Vagina (tissue), 2 donors: ENCODE measurements around the gene DLG2. TPM values are rescaled to one million over a fixed set of nuclear protein-coding genes. Genes with fewer than 3 reads are reported as not detected.

Source experiments
- DNase-seq, 2 donors: peaks; one replicate each; pipeline ENCODE4 v3.0.0-alpha.2; 2017; ENCODE audit errors: extremely low spot score in 2 of 2
- H3K27ac ChIP-seq: fragments of 200-600 bp; sonication (generic); one replicate; pipeline ENCODE4 v1.5.1; 2019
- H3K27me3 ChIP-seq: fragments of 200-600 bp; sonication (generic); one replicate; pipeline ENCODE4 v1.5.1; 2019
- H3K36me3 ChIP-seq, 2 donors: fragments of 200-600 bp; sonication (generic); one replicate each; pipeline ENCODE4 v1.5.1; 2017 to 2019
- H3K4me1 ChIP-seq: fragments of 200-600 bp; sonication (generic); one replicate; pipeline ENCODE4 v1.5.1; 2019
- H3K4me3 ChIP-seq, 2 donors: fragments of 200-600 bp; sonication (generic); 1 replicate in 1 of 2; 2 replicates in 1 of 2; pipeline ENCODE4 v1.5.1; 2016 to 2019
- H3K9me3 ChIP-seq: fragments of 200-600 bp; sonication (generic); one replicate; pipeline ENCODE4 v1.5.1; 2019
- POLR2A ChIP-seq, 2 donors: fragments of 450-650 bp; IDR thresholded peaks; one replicate each; pipeline ENCODE4 v1.6.1; 2017; ENCODE audit warnings: antibody characterized with exemption in 2 of 2, mild to moderate bottlenecking in 2 of 2, moderate library complexity in 2 of 2
- POLR2AphosphoS5 ChIP-seq, 2 donors: sonication (generic); formaldehyde crosslinking; IDR thresholded peaks; one replicate each; pipeline ENCODE4 v1.9.0; 2017; ENCODE audit warnings: antibody characterized with exemption in 2 of 2, mild to moderate bottlenecking in 2 of 2, low read depth in 1 of 2; ENCODE audit not compliant: insufficient read depth in 1 of 2
- intact Hi-C: fragments of 100-400 bp; cut with DNase I; formaldehyde crosslinking; loops from one replicate; pipeline ENCODE4 v1.15.1; 2023
- total RNA-seq: library from RNA; depleted of rRNA; stranded (reverse); fragments of >200 nt; gene quantifications from one replicate; pipeline ENCODE4 v1.2.3, GENCODE V29; 2016
- TF ChIP-seq, protein P1 (sequence below), 3 experiments: fragments of 450-650 bp in 2 of 3; fragments of 200-600 bp in 1 of 3; sonication (generic) in 1 of 3; IDR thresholded peaks; one replicate each; pipeline ENCODE4 v1.5.1; 2017 to 2019; ENCODE audit warnings: antibody characterized with exemption in 3 of 3, mild to moderate bottlenecking in 2 of 3, moderate library complexity in 2 of 3

The DLG2 gene
- total RNA-seq, 1 donor from 2014 or later = 10.1 TPM

DNA sequence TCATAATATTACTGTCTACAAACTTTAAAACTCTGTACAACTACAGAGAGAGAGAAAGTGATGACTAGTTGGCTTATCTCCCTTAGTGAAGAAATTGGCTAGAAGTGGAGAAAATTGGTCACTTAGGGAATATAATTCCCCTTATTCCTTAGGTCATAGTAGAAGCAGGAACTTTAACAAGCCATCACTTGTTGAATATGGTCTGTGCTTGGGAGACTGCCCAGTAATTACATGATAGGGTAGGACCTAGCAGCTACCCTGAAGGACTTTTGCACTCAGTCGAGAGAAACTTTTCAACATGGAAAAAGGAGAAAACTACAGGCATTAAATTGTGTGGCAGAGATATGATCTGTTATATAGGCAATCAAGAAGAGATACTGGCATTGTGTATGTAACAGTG lies 1764.5 kb downstream of the DLG2 start:
- TF ChIP-seq POLR2AphosphoS5 (IDR thresholded peaks at IDR 0.05; ENCODE audit: insufficient read depth in 1 of 2, low read depth in 1 of 2) (no peak), POLR2A (IDR thresholded peaks at IDR 0.05) (no peak)
- TF ChIP-seq, protein P1, sequence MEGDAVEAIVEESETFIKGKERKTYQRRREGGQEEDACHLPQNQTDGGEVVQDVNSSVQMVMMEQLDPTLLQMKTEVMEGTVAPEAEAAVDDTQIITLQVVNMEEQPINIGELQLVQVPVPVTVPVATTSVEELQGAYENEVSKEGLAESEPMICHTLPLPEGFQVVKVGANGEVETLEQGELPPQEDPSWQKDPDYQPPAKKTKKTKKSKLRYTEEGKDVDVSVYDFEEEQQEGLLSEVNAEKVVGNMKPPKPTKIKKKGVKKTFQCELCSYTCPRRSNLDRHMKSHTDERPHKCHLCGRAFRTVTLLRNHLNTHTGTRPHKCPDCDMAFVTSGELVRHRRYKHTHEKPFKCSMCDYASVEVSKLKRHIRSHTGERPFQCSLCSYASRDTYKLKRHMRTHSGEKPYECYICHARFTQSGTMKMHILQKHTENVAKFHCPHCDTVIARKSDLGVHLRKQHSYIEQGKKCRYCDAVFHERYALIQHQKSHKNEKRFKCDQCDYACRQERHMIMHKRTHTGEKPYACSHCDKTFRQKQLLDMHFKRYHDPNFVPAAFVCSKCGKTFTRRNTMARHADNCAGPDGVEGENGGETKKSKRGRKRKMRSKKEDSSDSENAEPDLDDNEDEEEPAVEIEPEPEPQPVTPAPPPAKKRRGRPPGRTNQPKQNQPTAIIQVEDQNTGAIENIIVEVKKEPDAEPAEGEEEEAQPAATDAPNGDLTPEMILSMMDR (IDR thresholded peaks at IDR 0.05) = no peak
- no peak overlapping the region for H3K27ac ChIP-seq
- intact Hi-C loops = no loop called here
- H3K9me3 ChIP-seq = no peaks in the 10 kb centered on the region
- DNase-seq = no peak
- no peaks in the 10 kb centered on the region for H3K4me1 ChIP-seq
- H3K36me3 ChIP-seq = no peaks in the 10 kb centered on the region
- no peak overlapping the region for H3K4me3 ChIP-seq
- H3K27me3 ChIP-seq = no peaks in the 10 kb centered on the region

DNA sequence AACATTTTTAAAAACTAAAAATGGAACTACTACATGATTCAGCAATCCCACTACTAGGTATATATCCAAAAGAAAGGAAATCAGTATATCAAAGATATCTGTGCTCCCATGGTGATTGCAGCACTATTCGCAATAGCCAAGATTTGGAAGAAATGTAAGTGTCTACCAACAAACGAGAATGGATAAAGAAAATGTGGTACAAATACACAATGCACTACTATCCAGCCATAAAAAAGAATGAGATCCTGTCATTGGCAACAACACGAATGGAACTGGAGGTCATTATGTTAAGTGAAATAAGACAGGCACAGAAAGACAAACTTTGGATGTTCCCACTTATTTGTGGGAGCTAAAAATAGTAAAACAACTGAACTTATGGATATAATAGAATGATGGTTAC lies 1765.1 kb downstream of the DLG2 start:
- TF ChIP-seq POLR2AphosphoS5 (IDR thresholded peaks at IDR 0.05; ENCODE audit: insufficient read depth in 1 of 2, low read depth in 1 of 2) = no peak
- no peak for TF ChIP-seq POLR2A (IDR thresholded peaks at IDR 0.05)
- TF ChIP-seq, protein P1 (IDR thresholded peaks at IDR 0.05) = no peak
- H3K27me3 ChIP-seq = no peaks in the 10 kb centered on the region
- H3K4me1 ChIP-seq = no peaks in the 10 kb centered on the region
- intact Hi-C loops = no loop called here
- no peaks in the 10 kb centered on the region for H3K36me3 ChIP-seq
- no peak overlapping the region for H3K4me3 ChIP-seq
- no peaks in the 10 kb centered on the region for H3K9me3 ChIP-seq
- no peak overlapping the region for H3K27ac ChIP-seq
- no peak for DNase-seq

DNA sequence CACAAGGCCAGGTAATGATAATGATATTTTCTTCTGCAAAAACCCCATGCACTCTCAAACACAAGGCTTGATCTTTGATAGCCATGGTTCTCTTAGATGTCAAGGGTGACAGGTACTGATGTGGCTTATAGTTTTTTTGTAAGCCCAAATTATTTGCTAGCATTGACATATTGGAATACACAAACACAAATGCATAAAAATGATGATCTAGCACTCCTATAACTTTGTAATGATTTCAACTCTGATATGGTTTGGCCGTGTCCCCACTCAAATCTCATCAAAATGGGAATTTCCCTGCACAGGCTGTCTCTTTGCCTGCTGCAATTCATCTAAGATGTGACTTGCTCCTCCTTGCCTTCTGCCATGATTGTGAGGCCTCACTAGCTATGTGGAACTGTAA lies 1768.5 kb downstream of the DLG2 start:
- no peaks in the 10 kb centered on the region for H3K27me3 ChIP-seq
- DNase-seq = no peak
- H3K27ac ChIP-seq = no peak overlapping the region
- intact Hi-C loops = no loop called here
- no peak overlapping the region for H3K4me3 ChIP-seq
- H3K36me3 ChIP-seq = no peaks in the 10 kb centered on the region
- H3K4me1 ChIP-seq = no peaks in the 10 kb centered on the region
- H3K9me3 ChIP-seq = no peaks in the 10 kb centered on the region
- TF ChIP-seq, protein P1 (IDR thresholded peaks at IDR 0.05) = no peak
- TF ChIP-seq POLR2A (IDR thresholded peaks at IDR 0.05) (no peak), POLR2AphosphoS5 (IDR thresholded peaks at IDR 0.05; ENCODE audit: insufficient read depth in 1 of 2, low read depth in 1 of 2) (no peak)

DNA sequence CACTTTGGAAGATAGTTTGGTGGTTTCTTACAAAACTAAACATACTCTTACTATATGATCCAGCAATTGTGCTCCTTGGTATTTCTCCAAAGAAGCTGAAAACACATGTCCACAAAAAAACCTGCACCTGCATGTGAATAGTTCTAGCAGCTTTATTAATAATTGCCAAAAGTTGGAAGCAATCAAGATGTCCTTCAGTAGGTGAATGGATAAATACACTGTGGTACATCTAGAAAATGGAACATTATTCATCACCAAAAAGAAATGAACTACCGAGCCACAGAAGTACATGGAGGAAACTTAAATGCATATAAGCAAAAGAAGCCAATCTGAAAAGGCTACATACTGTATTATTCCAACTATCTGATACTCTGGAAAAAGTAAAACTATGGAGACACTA lies 1771.9 kb downstream of the DLG2 start:
- TF ChIP-seq, protein P1 (IDR thresholded peaks at IDR 0.05) = no peak
- no peak for TF ChIP-seq POLR2AphosphoS5 (IDR thresholded peaks at IDR 0.05; ENCODE audit: insufficient read depth in 1 of 2, low read depth in 1 of 2)
- TF ChIP-seq POLR2A (IDR thresholded peaks at IDR 0.05) = no peak
- intact Hi-C loops = no loop called here

DNA sequence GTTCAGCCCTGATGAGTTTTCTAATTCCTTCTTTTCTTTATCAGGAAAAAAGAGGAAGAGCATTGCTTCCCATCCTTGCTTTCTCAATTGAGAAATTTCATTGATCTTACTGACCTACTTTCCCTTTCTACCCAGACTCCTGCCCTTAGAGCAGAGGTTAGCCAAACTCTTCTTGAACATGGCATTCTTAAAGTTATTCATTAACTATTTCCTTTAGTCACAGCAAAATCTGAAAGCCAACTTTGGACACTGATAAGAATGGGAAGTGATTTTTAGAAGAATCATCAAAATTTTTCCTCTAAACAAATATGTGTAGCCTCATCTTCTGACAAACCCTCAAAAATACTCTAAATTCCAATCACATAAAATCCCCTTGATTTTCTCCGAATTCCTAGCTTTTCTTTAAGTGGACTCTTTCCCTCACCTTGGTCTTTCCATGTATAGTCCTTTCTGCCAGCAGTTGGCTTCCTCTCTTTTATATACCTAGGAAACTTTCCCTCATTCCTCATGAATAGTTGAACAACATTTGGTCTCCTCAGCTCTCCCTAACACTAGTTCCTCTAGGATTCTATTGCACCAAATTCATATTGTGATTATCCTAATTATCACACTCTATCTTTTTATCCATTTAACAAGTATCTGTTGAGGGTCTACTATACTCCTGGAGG lies 1774.2 kb downstream of the DLG2 start:
- no peak for DNase-seq
- Histone ChIP-seq H3K36me3 (no peaks in the 10 kb centered on the region), H3K4me3 (no peak overlapping the region), H3K9me3 (no peaks in the 10 kb centered on the region), H3K4me1 (no peaks in the 10 kb centered on the region), H3K27ac (no peak overlapping the region), H3K27me3 (no peaks in the 10 kb centered on the region)
- no peak for TF ChIP-seq POLR2AphosphoS5 (IDR thresholded peaks at IDR 0.05; ENCODE audit: insufficient read depth in 1 of 2, low read depth in 1 of 2)
- no peak for TF ChIP-seq POLR2A (IDR thresholded peaks at IDR 0.05)
- TF ChIP-seq, protein P1 (IDR thresholded peaks at IDR 0.05) = no peak
- intact Hi-C loops = no loop called here

More for the DNA sequence above, 1771.9 kb downstream of the DLG2 start:
- no peaks in the 10 kb centered on the region for H3K4me1 ChIP-seq
- no peak for DNase-seq
- no peak overlapping the region for H3K27ac ChIP-seq
- H3K36me3 ChIP-seq = no peaks in the 10 kb centered on the region
- no peaks in the 10 kb centered on the region for H3K9me3 ChIP-seq
- H3K27me3 ChIP-seq = no peaks in the 10 kb centered on the region
- no peak overlapping the region for H3K4me3 ChIP-seq
